ENCODE results near the gene NTSR2.
"Not testable (repeated sequence)": the region's sequence is repeated elsewhere in the genome, so short reads cannot be mapped to it uniquely, and the experiment has no call there.

Gene NTSR2

GRCh38 chr2:11679486-11680181 lies 9.6 kb upstream of the NTSR2 start:
- no peak for DNase-seq

- DNase-seq, result no peak
Measured at GRCh38 chr2:11679016-11679415, 9.0 kb upstream of the NTSR2 start.

- DNase-seq, result no peak
Measured at GRCh38 chr2:11678306-11678960, 8.4 kb upstream of the NTSR2 start.

GRCh38 chr2:11677136-11678055 lies 7.4 kb upstream of the NTSR2 start:
- DNase-seq, result no peak

- no peak for DNase-seq
Measured at GRCh38 chr2:11676640-11677039, 6.6 kb upstream of the NTSR2 start.

GRCh38 chr2:11675423-11676112 lies 5.6 kb upstream of the NTSR2 start:
- no peak for DNase-seq

GRCh38 chr2:11674983-11675382 lies 5.0 kb upstream of the NTSR2 start:
- DNase-seq, result no peak

GRCh38 chr2:11672407-11672806 lies 2.4 kb upstream of the NTSR2 start:
- no peak for DNase-seq

- no peak for DNase-seq
Measured at GRCh38 chr2:11667866-11668637, 1.9 kb downstream of the NTSR2 start.

- no peak for DNase-seq
Measured at GRCh38 chr2:11667194-11667593, 2.8 kb downstream of the NTSR2 start.

GRCh38 chr2:11665510-11666362 lies 4.3 kb downstream of the NTSR2 start:
- no peak for DNase-seq

- DNase-seq, result no peak
Measured at GRCh38 chr2:11665028-11665427, 5.0 kb downstream of the NTSR2 start.

GRCh38 chr2:11663427-11663826 lies 6.6 kb downstream of the NTSR2 start:
- no peak for DNase-seq

GRCh38 chr2:11662882-11663281 lies 7.1 kb downstream of the NTSR2 start:
- DNase-seq, result no peak

GRCh38 chr2:11661891-11662435 lies 8.0 kb downstream of the NTSR2 start:
- DNase-seq, result no peak

- not testable (repeated sequence) for DNase-seq
Measured at GRCh38 chr2:11660396-11660795, 9.6 kb downstream of the NTSR2 start.

GRCh38 chr2:11659851-11660250 lies 10.1 kb downstream of the NTSR2 start:
- DNase-seq, result no peak

GRCh38 chr2:11659115-11659475 lies 10.9 kb downstream of the NTSR2 start:
- DNase-seq, result no peak

- DNase-seq, result no peak
Measured at GRCh38 chr2:11658208-11659114, 11.5 kb downstream of the NTSR2 start.

- no peak for DNase-seq
Measured at GRCh38 chr2:11657646-11658045, 12.3 kb downstream of the NTSR2 start.
